ENCODE data around the gene EPGN. TPM values are rescaled to one million over a fixed set of nuclear protein-coding genes. Genes with fewer than 3 reads are reported as not detected.

Gene EPGN
- total RNA-seq, 1 donor: 0.90 TPM

DNA sequence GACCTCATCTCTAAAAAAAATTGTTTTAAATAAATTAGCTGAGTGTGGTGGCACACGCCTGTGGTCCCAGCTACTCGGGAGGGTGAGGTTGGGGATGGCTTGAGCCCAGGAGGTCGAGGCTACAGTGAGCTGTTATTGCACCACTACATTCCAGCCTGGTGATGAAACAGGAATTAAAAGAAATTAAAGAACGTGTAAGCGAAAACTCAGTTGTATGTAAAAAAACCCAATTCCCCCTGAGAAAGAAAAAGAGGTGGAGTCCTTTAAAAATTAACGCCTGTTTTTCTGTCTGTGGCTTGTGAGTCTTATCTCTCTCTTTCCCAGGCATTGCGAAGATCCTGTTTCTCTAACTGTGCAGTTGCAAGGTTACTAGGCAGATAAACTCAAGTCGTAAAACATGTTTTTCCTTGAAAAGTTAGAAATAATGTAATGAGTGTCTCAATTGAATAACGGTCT is 22.1 kb downstream of the EPGN start:
- TF ChIP-seq, protein P1, sequence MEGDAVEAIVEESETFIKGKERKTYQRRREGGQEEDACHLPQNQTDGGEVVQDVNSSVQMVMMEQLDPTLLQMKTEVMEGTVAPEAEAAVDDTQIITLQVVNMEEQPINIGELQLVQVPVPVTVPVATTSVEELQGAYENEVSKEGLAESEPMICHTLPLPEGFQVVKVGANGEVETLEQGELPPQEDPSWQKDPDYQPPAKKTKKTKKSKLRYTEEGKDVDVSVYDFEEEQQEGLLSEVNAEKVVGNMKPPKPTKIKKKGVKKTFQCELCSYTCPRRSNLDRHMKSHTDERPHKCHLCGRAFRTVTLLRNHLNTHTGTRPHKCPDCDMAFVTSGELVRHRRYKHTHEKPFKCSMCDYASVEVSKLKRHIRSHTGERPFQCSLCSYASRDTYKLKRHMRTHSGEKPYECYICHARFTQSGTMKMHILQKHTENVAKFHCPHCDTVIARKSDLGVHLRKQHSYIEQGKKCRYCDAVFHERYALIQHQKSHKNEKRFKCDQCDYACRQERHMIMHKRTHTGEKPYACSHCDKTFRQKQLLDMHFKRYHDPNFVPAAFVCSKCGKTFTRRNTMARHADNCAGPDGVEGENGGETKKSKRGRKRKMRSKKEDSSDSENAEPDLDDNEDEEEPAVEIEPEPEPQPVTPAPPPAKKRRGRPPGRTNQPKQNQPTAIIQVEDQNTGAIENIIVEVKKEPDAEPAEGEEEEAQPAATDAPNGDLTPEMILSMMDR (IDR thresholded peaks at IDR 0.05; ENCODE audit: insufficient read depth, low read length): no peak
- H3K4me3 ChIP-seq (ENCODE audit: low read depth, low read length): no peak overlapping the region
- DNase-seq (ENCODE audit: low read depth): no peak

DNA sequence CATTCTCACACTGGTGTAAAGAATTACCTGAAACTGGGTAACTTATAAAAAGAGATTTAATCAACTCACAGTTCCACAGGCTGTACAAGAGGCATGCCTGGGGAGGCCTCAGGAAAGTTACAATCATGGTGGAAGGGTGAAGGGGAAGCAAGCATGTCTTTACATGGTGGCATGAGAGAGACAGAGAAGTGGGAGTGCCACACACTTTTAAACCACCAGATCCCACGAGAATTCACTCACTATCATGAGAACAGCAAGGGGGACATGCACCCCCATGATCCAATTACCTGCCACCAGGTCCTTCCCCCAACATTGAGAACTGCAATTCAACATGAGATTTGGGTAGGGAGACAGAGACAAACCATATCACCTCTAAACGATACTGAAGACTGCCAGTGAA is 23.0 kb downstream of the EPGN start:
- no peak overlapping the region for H3K4me3 ChIP-seq (ENCODE audit: low read depth, low read length)
- no peak for DNase-seq (ENCODE audit: low read depth)
- TF ChIP-seq, protein P1 (IDR thresholded peaks at IDR 0.05; ENCODE audit: insufficient read depth, low read length): no peak

DNA sequence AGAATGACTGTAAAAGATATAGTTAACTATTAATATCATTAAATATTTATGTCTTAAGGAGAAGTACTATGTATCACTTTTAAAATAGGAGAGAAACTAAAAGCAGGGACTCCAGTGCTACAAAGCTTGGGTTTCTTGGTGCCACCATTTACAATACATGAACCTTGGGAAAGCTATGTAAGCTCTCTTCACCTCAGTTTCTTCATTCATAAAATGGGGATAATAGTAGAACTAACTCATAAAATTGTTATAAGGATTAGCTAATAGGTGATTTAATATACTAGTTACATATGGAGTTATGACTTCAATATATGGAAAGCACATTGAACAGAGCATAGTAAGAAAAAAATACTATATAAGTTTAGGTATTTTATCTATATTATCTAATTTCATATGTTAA is 23.7 kb downstream of the EPGN start:
- no peak for DNase-seq (ENCODE audit: low read depth)
- no peak overlapping the region for H3K4me3 ChIP-seq (ENCODE audit: low read depth, low read length)
- TF ChIP-seq, protein P1 (IDR thresholded peaks at IDR 0.05; ENCODE audit: insufficient read depth, low read length): no peak

DNA sequence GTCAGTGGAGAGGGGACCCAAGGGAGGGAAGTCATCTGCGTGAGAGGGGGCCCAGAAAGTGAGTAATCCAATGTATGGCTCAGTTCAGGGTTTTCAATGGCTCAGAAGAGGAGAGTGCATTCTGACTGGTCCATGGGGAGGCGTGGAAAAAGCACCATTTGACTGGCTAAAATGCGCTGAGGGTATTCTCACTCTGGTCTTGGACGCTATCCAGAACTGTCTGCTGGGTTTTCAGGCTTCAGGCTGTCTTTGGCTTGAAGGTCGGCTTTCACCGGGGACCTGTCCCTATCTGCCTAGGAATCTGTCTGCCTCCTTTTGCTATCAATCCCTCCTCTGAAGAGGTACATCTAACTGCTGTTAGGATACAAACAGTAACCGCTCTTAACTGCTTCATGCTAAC is 26.4 kb downstream of the EPGN start:
- no peak overlapping the region for H3K4me3 ChIP-seq (ENCODE audit: low read depth, low read length)
- TF ChIP-seq, protein P1 (IDR thresholded peaks at IDR 0.05; ENCODE audit: insufficient read depth, low read length): no peak
- DNase-seq (ENCODE audit: low read depth): no peak

DNA sequence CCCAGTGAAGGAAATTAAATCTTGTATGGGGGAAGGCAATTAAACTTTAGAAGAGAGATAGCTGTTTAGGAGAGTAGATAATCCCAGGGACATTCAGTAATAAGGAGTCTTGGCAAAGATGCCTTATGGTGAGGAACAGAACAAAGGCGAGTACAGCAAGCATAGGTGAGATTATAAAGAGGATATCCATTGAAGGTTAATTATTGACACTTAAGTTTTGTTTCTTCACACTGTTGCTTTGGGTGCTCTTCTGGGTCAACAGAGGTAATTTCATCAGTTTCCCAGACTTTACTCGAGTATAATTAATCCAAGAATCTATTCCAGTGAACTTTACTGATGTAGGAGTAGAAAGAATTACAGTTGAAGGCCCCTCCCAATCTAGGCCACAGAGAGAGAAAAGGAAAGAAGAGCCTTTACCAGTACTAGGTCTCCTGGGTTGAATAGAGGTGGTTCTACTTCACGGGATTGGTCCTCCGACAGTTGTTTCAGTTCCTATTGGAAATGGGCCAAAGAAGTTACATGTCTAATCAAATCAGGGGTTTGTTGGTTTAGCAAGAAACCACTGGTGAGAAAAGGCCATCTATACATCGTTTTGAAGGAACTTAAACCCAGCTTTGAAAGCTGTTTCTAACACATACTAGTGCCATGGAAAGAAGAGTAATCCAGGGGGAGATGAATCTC is 27.2 kb downstream of the EPGN start:
- no peak overlapping the region for H3K4me3 ChIP-seq (ENCODE audit: low read depth, low read length)
- no peak for DNase-seq (ENCODE audit: low read depth)
- TF ChIP-seq, protein P1 (IDR thresholded peaks at IDR 0.05; ENCODE audit: insufficient read depth, low read length): no peak

DNA sequence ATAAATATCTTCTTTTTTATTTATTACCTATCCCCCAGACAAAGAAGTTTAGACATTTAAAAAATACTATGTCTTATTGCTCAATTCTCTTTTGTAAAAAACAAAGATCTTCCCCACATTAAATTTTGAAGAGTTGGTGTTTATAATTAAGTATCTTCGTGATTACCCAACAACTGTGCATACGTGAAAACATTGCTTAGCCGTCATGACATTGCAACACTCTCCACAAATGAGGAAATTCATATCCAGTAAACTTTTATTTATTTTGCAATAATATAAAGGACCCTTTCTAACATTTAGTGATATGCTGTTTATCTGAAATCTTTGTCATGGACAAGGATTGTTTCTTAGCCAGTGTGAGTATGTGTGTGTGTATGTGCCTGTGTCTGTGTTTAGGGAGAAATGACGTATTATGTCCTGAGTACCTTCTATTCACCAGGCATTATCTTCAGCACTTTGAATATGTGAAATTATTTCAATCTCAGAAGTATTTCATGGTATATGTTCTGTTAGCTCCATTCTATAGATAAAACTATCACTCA is 30.6 kb downstream of the EPGN start:
- no peak for DNase-seq (ENCODE audit: low read depth)
- TF ChIP-seq, protein P1 (IDR thresholded peaks at IDR 0.05; ENCODE audit: insufficient read depth, low read length): no peak
- H3K4me3 ChIP-seq (ENCODE audit: low read depth, low read length): no peak overlapping the region

Data from fibroblast of the aortic adventitia (primary cell).